Caco-2 (cell line): Measurements from ENCODE around the gene ASF1A. TPM values are rescaled to one million over a fixed set of nuclear protein-coding genes. Genes with fewer than 3 reads are reported as not detected.

Experiments
- BruUV-seq: library from RNA; stranded (reverse); fragments of 400-500 nt; replicated peaks from 2 replicates; lab custom pipeline; 2021; lab: Mats Ljungman, UMichigan
- CTCF ChIA-PET: fragments of 300-600 bp; sonication (Branson Sonifier 250); formaldehyde crosslinking; loops from one replicate; lab custom pipeline; 2022; ENCODE audit warnings: antibody characterized with exemption; lab: Charles Lee
- POLR2A ChIA-PET: fragments of 300-600 bp; sonication (Branson Sonifier 250); formaldehyde crosslinking; loops from one replicate; lab custom pipeline; 2022; ENCODE audit warnings: antibody characterized with exemption; lab: Charles Lee
- DNase-seq, 2 experiments: peaks; one replicate each; pipeline versions ENCODE4 v3.0.0 to v3.0.0-alpha.2; 2020 to 2022
- H3K27me3 ChIP-seq: replicated peaks from 2 replicates; pipeline ENCODE4 v1.6.0; 2011; ENCODE audit warnings: low read length; ENCODE audit not compliant: control insufficient read depth, insufficient read depth
- H3K36me3 ChIP-seq: 2 replicates; pipeline ENCODE4 v1.5.1; 2011; ENCODE audit warnings: low read length; ENCODE audit not compliant: control insufficient read depth, insufficient read depth
- H3K4me1 ChIP-seq: fragments of 250-450 bp; sonication (Bioruptor Pico); 2 replicates; pipeline ENCODE4 v1.5.1; 2020; ENCODE audit warnings: mild to moderate bottlenecking
- H3K4me3 ChIP-seq: 2 replicates; pipeline ENCODE4 v1.5.1; 2011; ENCODE audit warnings: low read depth, mild to moderate bottlenecking, control low read depth, low read length
- H3K9me3 ChIP-seq: fragments of 250-450 bp; sonication (Bioruptor Pico); 2 replicates; pipeline ENCODE4 v1.5.1; 2020; ENCODE audit warnings: mild to moderate bottlenecking, moderate library complexity
- H3K27ac Mint-ChIP-seq: one replicate; pipeline ENCODE4 v1.8.0; 2022; ENCODE audit warnings: mixed read lengths; ENCODE audit not compliant: unreplicated experiment
- H3K27me3 Mint-ChIP-seq: one replicate; pipeline ENCODE4 v1.8.0; 2022; ENCODE audit warnings: mixed read lengths; ENCODE audit not compliant: insufficient read depth, unreplicated experiment
- H3K36me3 Mint-ChIP-seq: one replicate; pipeline ENCODE4 v1.8.0; 2022; ENCODE audit warnings: mild to moderate bottlenecking, mixed read lengths; ENCODE audit not compliant: insufficient read depth, unreplicated experiment
- H3K4me1 Mint-ChIP-seq: one replicate; pipeline ENCODE4 v1.8.0; 2022; ENCODE audit warnings: low read depth, mixed read lengths; ENCODE audit not compliant: unreplicated experiment
- H3K4me3 Mint-ChIP-seq: one replicate; pipeline ENCODE4 v1.8.0; 2022; ENCODE audit warnings: mild to moderate bottlenecking, moderate library complexity, mixed read lengths; ENCODE audit not compliant: unreplicated experiment
- H3K9me3 Mint-ChIP-seq: one replicate; pipeline ENCODE4 v1.8.0; 2022; ENCODE audit warnings: mixed read lengths; ENCODE audit not compliant: unreplicated experiment
- intact Hi-C: fragments of 100-400 bp; cut with micrococcal nuclease; formaldehyde crosslinking; loops from one replicate; pipeline ENCODE4 v1.10.0; 2022; ENCODE audit not compliant: unreplicated experiment
- total RNA-seq: library from RNA; stranded (reverse); gene quantifications from 2 replicates; pipeline ENCODE4 v1.2.3, GENCODE V29; 2022
- TF ChIP-seq, protein P1 (sequence below), 2 experiments: fragments of 200-600 bp in 1 of 2; IDR thresholded peaks; 1 replicate in 1 of 2; 2 replicates in 1 of 2; pipeline versions ENCODE4 v1.5.1 to v1.8.0; 2011 to 2022; ENCODE audit warnings: antibody characterized with exemption in 1 of 2, control low read depth in 1 of 2, inconsistent platforms in 1 of 2, low read depth in 1 of 2, low read length in 1 of 2, mild to moderate bottlenecking in 1 of 2, moderate library complexity in 1 of 2; ENCODE audit not compliant: insufficient read depth in 1 of 2, severe bottlenecking in 1 of 2, unreplicated experiment in 1 of 2

ASF1A gene
- total RNA-seq, 1 experiment from 2014 or later = 21.9 TPM

DNA sequence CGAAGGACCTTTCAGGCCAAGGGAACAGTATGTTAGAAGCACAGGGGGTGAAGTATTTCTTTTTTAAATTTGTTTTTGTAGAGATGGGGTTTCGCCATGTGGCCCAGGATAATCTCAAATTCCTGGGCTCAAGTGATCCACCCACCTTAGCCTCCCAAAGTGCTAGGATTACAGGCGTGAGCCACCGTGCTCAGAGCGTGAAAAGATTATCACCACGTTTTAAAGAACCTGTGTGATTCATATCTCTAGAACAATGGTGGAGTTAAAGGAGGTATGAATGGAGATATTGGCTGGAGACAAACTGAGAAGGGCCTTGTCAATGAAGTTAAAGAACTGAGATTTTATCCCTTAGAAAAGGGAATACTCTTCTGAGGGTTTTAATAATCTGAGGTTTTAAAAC is 9.7 kb downstream of the ASF1A start:
- Histone ChIP-seq H3K27me3 (no peaks in the 10 kb centered on the region), H3K36me3 (no peaks in the 10 kb centered on the region), H3K9me3 (no peaks in the 10 kb centered on the region), H3K4me1 (no peaks in the 10 kb centered on the region), H3K4me3 (no peak overlapping the region)
- POLR2A ChIA-PET = no interaction called here
- Mint-ChIP-seq H3K4me3 (no peak overlapping the region), H3K27me3 (no peaks in the 10 kb centered on the region), H3K4me1 (peaks cover 9% of the 10 kb centered on the region), H3K27ac (no peak overlapping the region), H3K9me3 (no peaks in the 10 kb centered on the region), H3K36me3 (peaks cover 62% of the 10 kb centered on the region)
- no TSS peak for BruUV-seq
- intact Hi-C loops = no loop called here
- CTCF ChIA-PET = no interaction called here
- TF ChIP-seq, protein P1, sequence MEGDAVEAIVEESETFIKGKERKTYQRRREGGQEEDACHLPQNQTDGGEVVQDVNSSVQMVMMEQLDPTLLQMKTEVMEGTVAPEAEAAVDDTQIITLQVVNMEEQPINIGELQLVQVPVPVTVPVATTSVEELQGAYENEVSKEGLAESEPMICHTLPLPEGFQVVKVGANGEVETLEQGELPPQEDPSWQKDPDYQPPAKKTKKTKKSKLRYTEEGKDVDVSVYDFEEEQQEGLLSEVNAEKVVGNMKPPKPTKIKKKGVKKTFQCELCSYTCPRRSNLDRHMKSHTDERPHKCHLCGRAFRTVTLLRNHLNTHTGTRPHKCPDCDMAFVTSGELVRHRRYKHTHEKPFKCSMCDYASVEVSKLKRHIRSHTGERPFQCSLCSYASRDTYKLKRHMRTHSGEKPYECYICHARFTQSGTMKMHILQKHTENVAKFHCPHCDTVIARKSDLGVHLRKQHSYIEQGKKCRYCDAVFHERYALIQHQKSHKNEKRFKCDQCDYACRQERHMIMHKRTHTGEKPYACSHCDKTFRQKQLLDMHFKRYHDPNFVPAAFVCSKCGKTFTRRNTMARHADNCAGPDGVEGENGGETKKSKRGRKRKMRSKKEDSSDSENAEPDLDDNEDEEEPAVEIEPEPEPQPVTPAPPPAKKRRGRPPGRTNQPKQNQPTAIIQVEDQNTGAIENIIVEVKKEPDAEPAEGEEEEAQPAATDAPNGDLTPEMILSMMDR (IDR thresholded peaks at IDR 0.05; ENCODE audit: insufficient read depth in 1 of 2, low read depth in 1 of 2, low read length in 1 of 2, severe bottlenecking in 1 of 2, unreplicated experiment in 1 of 2) = no peak
- no peak for DNase-seq

DNA sequence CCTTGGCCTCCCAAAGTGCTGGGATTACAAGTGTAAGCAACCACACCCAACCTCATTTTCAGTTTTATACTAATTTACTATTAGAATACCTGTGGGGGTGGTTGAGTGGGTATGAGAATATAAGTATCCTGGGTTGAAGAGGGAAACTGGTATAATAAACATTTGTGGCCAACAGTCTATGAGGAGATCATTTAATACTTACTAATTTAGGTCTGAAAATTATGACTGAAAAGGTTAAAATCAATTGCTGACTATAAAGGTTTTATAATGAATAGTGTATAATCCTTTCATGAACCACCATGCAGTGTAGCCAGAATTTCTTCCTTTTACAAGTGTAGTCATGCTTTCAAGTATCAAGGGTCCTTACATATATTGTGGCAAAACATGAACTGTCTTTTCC is 11.1 kb downstream of the ASF1A start:
- ChIA-PET CTCF (no interaction called here), POLR2A (no interaction called here)
- no TSS peak for BruUV-seq
- Mint-ChIP-seq H3K27ac (no peak overlapping the region), H3K4me3 (no peak overlapping the region), H3K9me3 (no peaks in the 10 kb centered on the region), H3K4me1 (peaks cover 9% of the 10 kb centered on the region), H3K36me3 (peaks cover 51% of the 10 kb centered on the region), H3K27me3 (no peaks in the 10 kb centered on the region)
- no peaks in the 10 kb centered on the region for H3K9me3 ChIP-seq
- H3K4me3 ChIP-seq = no peak overlapping the region
- intact Hi-C loops = no loop called here
- H3K27me3 ChIP-seq = no peaks in the 10 kb centered on the region
- TF ChIP-seq, protein P1 (IDR thresholded peaks at IDR 0.05; ENCODE audit: insufficient read depth in 1 of 2, low read depth in 1 of 2, low read length in 1 of 2, severe bottlenecking in 1 of 2, unreplicated experiment in 1 of 2) = no peak
- DNase-seq = no peak
- no peaks in the 10 kb centered on the region for H3K36me3 ChIP-seq
- no peaks in the 10 kb centered on the region for H3K4me1 ChIP-seq

DNA sequence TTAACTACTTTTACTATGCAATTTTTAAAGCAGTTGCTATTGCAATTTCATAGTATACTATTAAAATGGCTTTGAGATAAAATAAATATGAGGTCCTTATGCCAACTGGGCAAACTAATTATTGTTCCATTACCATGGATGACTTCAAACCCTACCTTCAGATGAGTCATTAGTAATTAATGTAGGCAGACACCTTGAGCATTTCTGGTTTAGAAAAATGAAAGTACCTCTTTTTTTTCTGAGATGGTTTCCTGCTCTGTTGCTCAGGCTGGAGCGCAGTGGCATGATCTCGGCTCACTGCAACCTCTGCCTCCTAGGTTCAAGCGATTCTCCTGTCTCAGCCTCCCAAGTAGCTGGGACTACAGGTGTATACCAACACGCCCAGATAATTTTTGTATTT is 11.9 kb downstream of the ASF1A start:
- ChIA-PET CTCF (no interaction called here), POLR2A (no interaction called here)
- Histone ChIP-seq H3K36me3 (no peaks in the 10 kb centered on the region), H3K4me3 (no peak overlapping the region), H3K9me3 (no peaks in the 10 kb centered on the region), H3K4me1 (no peaks in the 10 kb centered on the region), H3K27me3 (no peaks in the 10 kb centered on the region)
- Mint-ChIP-seq H3K27me3 (no peaks in the 10 kb centered on the region), H3K9me3 (no peaks in the 10 kb centered on the region), H3K27ac (no peak overlapping the region), H3K36me3 (peaks cover 54% of the 10 kb centered on the region), H3K4me3 (no peak overlapping the region), H3K4me1 (peaks cover 9% of the 10 kb centered on the region)
- no TSS peak for BruUV-seq
- TF ChIP-seq, protein P1 (IDR thresholded peaks at IDR 0.05; ENCODE audit: insufficient read depth in 1 of 2, low read depth in 1 of 2, low read length in 1 of 2, severe bottlenecking in 1 of 2, unreplicated experiment in 1 of 2) = no peak
- no peak for DNase-seq
- intact Hi-C loops = no loop called here
